ENCODE measurements around the gene CIRBP.

CIRBP gene

DNA sequence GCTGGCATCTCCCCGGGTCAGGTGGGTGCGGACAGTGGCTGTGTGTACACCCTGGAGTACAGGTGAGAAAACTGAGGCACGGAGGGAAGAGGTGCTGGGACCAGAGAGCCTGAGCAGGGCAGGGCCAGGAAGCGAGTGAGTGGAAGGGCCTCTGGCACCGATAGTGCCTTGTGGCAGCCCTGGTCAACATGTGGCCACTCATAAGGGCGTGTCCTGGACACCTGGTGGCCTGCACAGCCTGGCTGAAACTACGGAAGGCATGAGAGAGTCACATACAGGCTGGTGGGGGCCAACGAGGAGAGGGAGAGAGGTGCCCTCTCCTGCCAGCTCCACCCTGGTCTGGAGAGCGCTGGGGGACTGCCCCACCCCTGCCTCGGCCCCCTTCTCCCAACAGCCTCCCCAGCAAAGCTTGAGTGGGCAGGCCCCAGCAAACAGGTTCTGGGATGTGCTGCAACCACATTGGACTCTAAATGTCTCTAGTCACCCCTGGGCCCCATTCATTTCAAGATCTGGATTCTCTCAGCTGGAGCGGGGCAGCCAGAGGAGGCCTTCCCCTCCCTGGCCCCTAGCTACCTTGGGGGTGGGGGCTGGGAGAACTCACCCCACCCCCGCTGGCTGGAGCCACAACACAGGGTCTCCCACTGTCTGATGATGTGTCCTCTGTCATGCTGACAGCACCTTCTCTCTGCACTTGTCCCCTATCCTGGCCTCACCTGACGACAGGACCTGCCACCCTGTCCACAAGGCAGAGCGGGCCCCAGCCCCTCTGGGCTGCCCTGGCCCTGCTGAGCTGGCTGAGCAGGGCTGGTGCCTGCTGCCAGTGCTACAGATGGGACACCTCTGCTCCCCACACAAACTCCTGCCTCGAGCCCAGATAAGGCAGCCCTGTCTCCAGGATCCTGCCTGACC is 37.1 kb upstream of the CIRBP start:
- DNase-seq (ENCODE audit: low read depth) = no peak
- TF ChIP-seq, protein P1, sequence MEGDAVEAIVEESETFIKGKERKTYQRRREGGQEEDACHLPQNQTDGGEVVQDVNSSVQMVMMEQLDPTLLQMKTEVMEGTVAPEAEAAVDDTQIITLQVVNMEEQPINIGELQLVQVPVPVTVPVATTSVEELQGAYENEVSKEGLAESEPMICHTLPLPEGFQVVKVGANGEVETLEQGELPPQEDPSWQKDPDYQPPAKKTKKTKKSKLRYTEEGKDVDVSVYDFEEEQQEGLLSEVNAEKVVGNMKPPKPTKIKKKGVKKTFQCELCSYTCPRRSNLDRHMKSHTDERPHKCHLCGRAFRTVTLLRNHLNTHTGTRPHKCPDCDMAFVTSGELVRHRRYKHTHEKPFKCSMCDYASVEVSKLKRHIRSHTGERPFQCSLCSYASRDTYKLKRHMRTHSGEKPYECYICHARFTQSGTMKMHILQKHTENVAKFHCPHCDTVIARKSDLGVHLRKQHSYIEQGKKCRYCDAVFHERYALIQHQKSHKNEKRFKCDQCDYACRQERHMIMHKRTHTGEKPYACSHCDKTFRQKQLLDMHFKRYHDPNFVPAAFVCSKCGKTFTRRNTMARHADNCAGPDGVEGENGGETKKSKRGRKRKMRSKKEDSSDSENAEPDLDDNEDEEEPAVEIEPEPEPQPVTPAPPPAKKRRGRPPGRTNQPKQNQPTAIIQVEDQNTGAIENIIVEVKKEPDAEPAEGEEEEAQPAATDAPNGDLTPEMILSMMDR (IDR thresholded peaks at IDR 0.05; ENCODE audit: insufficient read depth, low read depth, low read length, missing control alignments) = no peak
- H3K4me3 ChIP-seq (ENCODE audit: low read depth, low read length) = no peak overlapping the region

DNA sequence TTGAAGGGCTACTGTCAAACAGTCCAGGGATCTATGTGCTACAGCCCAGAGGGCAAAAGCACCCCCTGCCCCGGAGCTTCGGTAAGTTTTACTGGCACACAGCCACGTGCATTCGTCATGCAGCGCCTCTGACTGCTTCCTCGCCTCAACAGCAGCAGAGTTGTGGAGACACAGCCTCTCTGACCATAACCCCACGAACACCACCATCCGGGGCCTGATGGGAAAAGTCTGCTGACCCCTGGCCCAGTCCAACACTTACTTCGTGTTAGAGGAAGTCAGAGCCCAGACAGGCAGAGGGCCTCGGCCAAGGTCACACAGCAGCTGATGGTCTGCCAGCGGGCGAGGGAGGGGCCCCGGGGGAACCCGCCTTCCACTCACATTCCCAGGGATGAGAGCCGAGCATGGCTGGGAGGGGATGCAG is 36.5 kb upstream of the CIRBP start:
- no peak overlapping the region for H3K4me3 ChIP-seq (ENCODE audit: low read depth, low read length)
- no peak for DNase-seq (ENCODE audit: low read depth)
- TF ChIP-seq, protein P1 (IDR thresholded peaks at IDR 0.05; ENCODE audit: insufficient read depth, low read depth, low read length, missing control alignments) = no peak

- no peak overlapping the region for H3K4me3 ChIP-seq (ENCODE audit: low read depth, low read length)
- TF ChIP-seq, protein P1 (IDR thresholded peaks at IDR 0.05; ENCODE audit: insufficient read depth, low read depth, low read length, missing control alignments) = no peak
- DNase-seq (ENCODE audit: low read depth) = no peak
These were observed 35.9 kb upstream of the CIRBP start for GRCh38 chr19:1233115-1233667.

DNA sequence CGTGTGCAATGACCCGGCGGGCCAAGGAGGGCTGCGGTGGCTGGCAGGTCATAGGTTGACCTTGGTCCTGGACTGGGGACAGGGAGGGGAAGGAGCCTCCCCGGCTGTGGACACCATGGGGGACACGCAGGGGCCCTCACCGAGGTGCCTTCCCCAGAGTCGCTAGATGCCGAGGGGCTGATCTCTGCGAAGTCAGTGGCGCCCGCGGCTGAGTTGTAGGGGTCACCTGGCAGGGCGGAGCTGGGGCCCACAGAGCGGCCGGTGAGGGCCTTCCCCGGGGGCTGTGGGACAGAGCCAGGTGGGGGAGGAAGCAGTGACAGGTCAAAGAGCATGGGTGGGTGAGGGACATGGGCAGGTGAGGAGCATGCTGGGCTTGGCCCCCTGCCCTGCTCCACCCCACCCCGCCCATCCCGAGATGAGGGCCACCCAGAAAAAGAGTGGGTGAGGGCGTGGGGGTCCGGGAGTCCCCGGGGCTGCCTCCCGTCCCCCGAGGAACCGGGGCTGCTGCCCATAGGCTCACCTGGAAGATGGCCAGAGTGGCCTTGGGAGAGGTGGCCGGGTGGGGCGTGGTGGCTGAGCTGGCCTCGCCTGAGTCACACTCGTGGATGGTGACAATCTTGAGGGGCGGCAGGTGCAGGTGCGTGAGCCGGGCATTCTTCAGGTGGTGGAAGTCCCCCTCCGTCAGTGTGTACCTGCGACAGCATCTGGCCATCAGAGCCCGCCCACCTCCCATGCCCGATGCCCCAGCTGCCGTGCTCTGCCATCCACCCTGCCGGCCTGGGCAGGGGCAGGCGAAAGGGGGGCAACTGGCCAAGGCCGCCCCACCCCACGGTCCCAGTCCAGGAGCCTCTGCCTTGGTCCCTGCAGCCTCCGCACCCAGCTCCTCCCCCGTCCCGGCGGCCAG is 34.8 kb upstream of the CIRBP start:
- TF ChIP-seq, protein P1 (IDR thresholded peaks at IDR 0.05; ENCODE audit: insufficient read depth, low read depth, low read length, missing control alignments) = no peak
- H3K4me3 ChIP-seq (ENCODE audit: low read depth, low read length) = no peak overlapping the region
- no peak for DNase-seq (ENCODE audit: low read depth)

- no peak for DNase-seq (ENCODE audit: low read depth)
- H3K4me3 ChIP-seq (ENCODE audit: low read depth, low read length) = no peak overlapping the region
- TF ChIP-seq, protein P1 (IDR thresholded peaks at IDR 0.05; ENCODE audit: insufficient read depth, low read depth, low read length, missing control alignments) = no peak
These were observed 34.2 kb upstream of the CIRBP start for GRCh38 chr19:1234955-1235380.

- H3K4me3 ChIP-seq (ENCODE audit: low read depth, low read length) = no peak overlapping the region
- DNase-seq (ENCODE audit: low read depth) = no peak
- TF ChIP-seq, protein P1 (IDR thresholded peaks at IDR 0.05; ENCODE audit: insufficient read depth, low read depth, low read length, missing control alignments) = no peak
These were observed 33.2 kb upstream of the CIRBP start for GRCh38 chr19:1235625-1236538.
